PC-9 (cell line): Measurements from ENCODE around the gene BICRAL. TPM values are rescaled to one million over a fixed set of nuclear protein-coding genes. Genes with fewer than 3 reads are reported as not detected.

Experiments used
- BruUV-seq: library from RNA; stranded (reverse); fragments of 400-500 nt; replicated peaks from 2 replicates; lab custom pipeline; 2021; lab: Mats Ljungman, UMichigan
- CTCF ChIA-PET: fragments of 300-600 bp; sonication (Branson Sonifier 250); formaldehyde crosslinking; loops from one replicate; lab custom pipeline; 2022; ENCODE audit warnings: antibody characterized with exemption; lab: Charles Lee
- POLR2A ChIA-PET: fragments of 300-600 bp; sonication (Branson Sonifier 250); formaldehyde crosslinking; loops from one replicate; lab custom pipeline; 2022; ENCODE audit warnings: antibody characterized with exemption; ENCODE audit not compliant: unreplicated experiment; lab: Charles Lee
- DNase-seq, 2 experiments: peaks; one replicate each; pipeline versions ENCODE4 v3.0.0 to v3.0.0-alpha.2; 2015 to 2022; ENCODE audit warnings: mixed read lengths in 1 of 2
- H2AFZ ChIP-seq: fragments of 200-600 bp; sonication (generic); 2 replicates; pipeline ENCODE4 v1.8.1; 2017; ENCODE audit warnings: antibody characterized with exemption
- H3F3A ChIP-seq: fragments of 200-600 bp; sonication (generic); 2 replicates; pipeline ENCODE4 v1.8.1; 2017; ENCODE audit warnings: antibody characterized with exemption, mild to moderate bottlenecking, low read depth; ENCODE audit not compliant: insufficient read depth
- H3K27ac ChIP-seq: fragments of 200-600 bp; sonication (generic); 2 replicates; pipeline ENCODE4 v1.6.1; 2016; ENCODE audit warnings: mixed run types
- H3K27me3 ChIP-seq: fragments of 200-600 bp; sonication (generic); 2 replicates; pipeline ENCODE4 v1.6.1; 2016; ENCODE audit warnings: low read depth, mixed run types; ENCODE audit not compliant: insufficient read depth
- H3K36me3 ChIP-seq: fragments of 200-600 bp; sonication (generic); 2 replicates; pipeline ENCODE4 v1.6.1; 2016; ENCODE audit warnings: low read depth, mixed run types
- H3K4me1 ChIP-seq: fragments of 200-600 bp; sonication (generic); replicated peaks from 2 replicates; pipeline ENCODE4 v1.6.1; 2016; ENCODE audit warnings: mixed run types; ENCODE audit not compliant: insufficient read depth
- H3K4me2 ChIP-seq: fragments of 200-600 bp; sonication (generic); 2 replicates; pipeline ENCODE4 v1.6.1; 2017; ENCODE audit warnings: mixed run types
- H3K4me3 ChIP-seq: fragments of 200-600 bp; sonication (generic); 2 replicates; pipeline ENCODE4 v1.6.1; 2016; ENCODE audit warnings: mixed run types
- H3K79me2 ChIP-seq: fragments of 200-600 bp; sonication (generic); 2 replicates; pipeline ENCODE4 v1.6.1; 2017; ENCODE audit warnings: low read depth, mixed run types
- H3K9me2 ChIP-seq: fragments of 200-600 bp; sonication (generic); 2 replicates; pipeline ENCODE4 v1.8.1; 2017; ENCODE audit warnings: mild to moderate bottlenecking; ENCODE audit not compliant: insufficient read depth
- H3K9me3 ChIP-seq: fragments of 200-600 bp; sonication (generic); 2 replicates; pipeline ENCODE4 v1.8.1; 2016; ENCODE audit warnings: low read depth; ENCODE audit not compliant: insufficient read depth
- H4K20me1 ChIP-seq: fragments of 200-600 bp; sonication (generic); 2 replicates; pipeline ENCODE4 v1.8.1; 2017; ENCODE audit not compliant: insufficient read depth
- EZH2 ChIP-seq: fragments of 200-600 bp; sonication (generic); IDR thresholded peaks from 2 replicates; pipeline ENCODE4 v1.8.0; 2017; ENCODE audit warnings: antibody characterized with exemption, low read depth
- intact Hi-C: fragments of 100-400 bp; cut with micrococcal nuclease; formaldehyde crosslinking; loops from one replicate; pipeline ENCODE4 v1.10.0; 2022; ENCODE audit not compliant: unreplicated experiment
- total RNA-seq: library from RNA; stranded (reverse); gene quantifications from 2 replicates; pipeline ENCODE4 v1.2.3, GENCODE V29; 2021
- TF ChIP-seq, protein P1 (sequence below): fragments of 200-600 bp; sonication (generic); conservative IDR thresholded peaks from 2 replicates; pipeline ENCODE4 v1.6.1; 2017; ENCODE audit warnings: mixed run types, antibody characterized with exemption, mild to moderate bottlenecking, moderate library complexity

The BICRAL gene
- total RNA-seq, 1 experiment from 2014 or later: 12.9 TPM

DNA sequence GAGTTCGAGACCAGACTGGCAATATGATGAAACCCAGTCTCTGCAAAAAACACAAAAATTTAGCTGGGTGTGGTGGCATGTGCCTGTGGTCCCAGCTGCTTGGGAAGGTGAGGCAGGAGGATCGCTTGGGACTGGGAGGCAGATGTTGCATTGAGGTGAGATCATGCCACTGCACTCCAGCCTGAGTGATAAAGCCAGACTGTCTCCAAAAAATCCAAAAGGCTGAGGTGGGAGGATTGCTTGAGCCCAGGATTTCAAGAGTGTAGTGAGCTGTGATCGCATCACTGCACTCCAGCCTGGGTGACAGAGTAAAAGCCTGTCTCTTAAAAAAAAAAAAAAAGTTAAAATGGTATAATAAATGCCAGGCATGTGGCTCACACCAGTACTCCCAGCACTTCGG lies 132.7 kb downstream of the BICRAL start:
- Histone ChIP-seq H3K4me2 (no peak overlapping the region), H3K4me1 (no peaks in the 10 kb centered on the region), H2AFZ (no peak overlapping the region), H3K9me3 (no peaks in the 10 kb centered on the region), H3K79me2 (no peaks in the 10 kb centered on the region), H3K9me2 (no peaks in the 10 kb centered on the region), H4K20me1 (no peaks in the 10 kb centered on the region), H3K4me3 (no peak overlapping the region), H3K27ac (no peak overlapping the region), H3F3A (no peaks in the 10 kb centered on the region; the same call in 1 of the 2 replicates), H3K36me3 (no peaks in the 10 kb centered on the region), H3K27me3 (no peaks in the 10 kb centered on the region)
- ChIA-PET POLR2A (interaction anchor here (0.6 to 0.7 kb wide), 2 partner anchors 110 to 936 kb away, joined by 5 to 10 read pairs; no protein-coding TSS in a partner anchor), CTCF (interaction anchor here (0.6 kb wide), 2 partner anchors 23 to 94 kb away, joined by 3 read pairs; no protein-coding TSS in a partner anchor)
- no peak for DNase-seq
- intact Hi-C loops: no loop called here
- BruUV-seq: no TSS peak
- TF ChIP-seq, protein P1, sequence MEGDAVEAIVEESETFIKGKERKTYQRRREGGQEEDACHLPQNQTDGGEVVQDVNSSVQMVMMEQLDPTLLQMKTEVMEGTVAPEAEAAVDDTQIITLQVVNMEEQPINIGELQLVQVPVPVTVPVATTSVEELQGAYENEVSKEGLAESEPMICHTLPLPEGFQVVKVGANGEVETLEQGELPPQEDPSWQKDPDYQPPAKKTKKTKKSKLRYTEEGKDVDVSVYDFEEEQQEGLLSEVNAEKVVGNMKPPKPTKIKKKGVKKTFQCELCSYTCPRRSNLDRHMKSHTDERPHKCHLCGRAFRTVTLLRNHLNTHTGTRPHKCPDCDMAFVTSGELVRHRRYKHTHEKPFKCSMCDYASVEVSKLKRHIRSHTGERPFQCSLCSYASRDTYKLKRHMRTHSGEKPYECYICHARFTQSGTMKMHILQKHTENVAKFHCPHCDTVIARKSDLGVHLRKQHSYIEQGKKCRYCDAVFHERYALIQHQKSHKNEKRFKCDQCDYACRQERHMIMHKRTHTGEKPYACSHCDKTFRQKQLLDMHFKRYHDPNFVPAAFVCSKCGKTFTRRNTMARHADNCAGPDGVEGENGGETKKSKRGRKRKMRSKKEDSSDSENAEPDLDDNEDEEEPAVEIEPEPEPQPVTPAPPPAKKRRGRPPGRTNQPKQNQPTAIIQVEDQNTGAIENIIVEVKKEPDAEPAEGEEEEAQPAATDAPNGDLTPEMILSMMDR: no peak
- no peak for TF ChIP-seq EZH2

DNA sequence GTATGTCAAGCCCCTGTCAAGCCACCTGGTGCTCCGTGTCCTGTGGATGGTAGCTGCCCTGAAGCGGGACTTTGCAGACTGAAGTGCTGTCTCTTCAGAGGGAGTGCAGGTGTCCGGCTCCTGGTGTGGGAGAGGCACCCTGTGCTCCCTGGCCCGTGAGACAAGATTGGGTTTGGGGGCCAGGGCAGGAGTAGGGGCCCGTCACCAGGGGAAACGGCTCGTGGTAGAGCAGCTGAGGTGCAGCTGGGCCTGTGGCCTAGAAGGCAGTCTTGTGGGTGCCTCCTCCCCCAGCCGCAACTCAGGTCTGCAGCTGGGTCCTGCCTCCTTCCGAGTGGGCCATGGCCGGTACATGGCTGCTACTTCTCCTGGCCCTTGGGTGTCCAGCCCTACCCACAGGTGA lies 133.9 kb downstream of the BICRAL start, which contains the start of gene PTCRA:
PTCRA (plus strand) TSS at position 322 of the 400 bp plus-strand sequence; CDS start at position 339, 17 bp downstream.
- ChIA-PET POLR2A (no interaction called here), CTCF (no interaction called here)
- Histone ChIP-seq H3K9me2 (no peaks in the 10 kb centered on the region), H3K9me3 (no peaks in the 10 kb centered on the region), H3K27me3 (no peaks in the 10 kb centered on the region), H3K4me2 (no peak within 1 kb of the TSS), H3K27ac (no peak within 1 kb of the TSS), H3F3A (peaks cover 3% of the 10 kb centered on the region; the same call in 1 of the 2 replicates), H3K79me2 (no peaks in the 10 kb centered on the region), H3K4me1 (no peaks in the 10 kb centered on the region), H2AFZ (no peak within 1 kb of the TSS), H3K36me3 (no peaks in the 10 kb centered on the region), H3K4me3 (no peak within 1 kb of the TSS), H4K20me1 (no peaks in the 10 kb centered on the region)
- no peak for DNase-seq
- no TSS peak for BruUV-seq
- intact Hi-C loops: no loop called here
- TF ChIP-seq, protein P1: no peak
- no peak for TF ChIP-seq EZH2

- ChIA-PET POLR2A (no interaction called here), CTCF (no interaction called here)
- no peaks in the 10 kb centered on the region for H3K27me3 ChIP-seq
These were observed 134.4 kb downstream of the BICRAL start for GRCh38 chr6:42916288-42916687.

More at GRCh38 chr6:42916288-42916687, 134.4 kb downstream of the BICRAL start:
- Histone ChIP-seq H3K9me3 (no peaks in the 10 kb centered on the region), H3K27ac (no peak overlapping the region), H3K4me2 (no peak overlapping the region), H3K36me3 (no peaks in the 10 kb centered on the region), H3K9me2 (no peaks in the 10 kb centered on the region), H3K4me1 (no peaks in the 10 kb centered on the region), H3K79me2 (no peaks in the 10 kb centered on the region), H3K4me3 (no peak overlapping the region), H4K20me1 (no peaks in the 10 kb centered on the region), H3F3A (peaks cover 3% of the 10 kb centered on the region; the same call in 1 of the 2 replicates), H2AFZ (no peak overlapping the region)
- no TSS peak for BruUV-seq
- intact Hi-C loops: no loop called here
- no peak for TF ChIP-seq EZH2
- TF ChIP-seq, protein P1: no peak
- no peak for DNase-seq

Other genes with a start within 250 kb of the BICRAL start
- 20.5 and 21.1 TPM in 2 replicates for gene UBR2, start 218.0 kb upstream of the BICRAL start, total RNA-seq
- gene PRPH2, start 59.5 kb upstream of the BICRAL start, total RNA-seq: not detected in 2 replicates
- gene TBCC, start 35.9 kb upstream of the BICRAL start, total RNA-seq: 12.3 and 15.1 TPM in 2 replicates
- gene RPL7L1, start 97.6 kb downstream of the BICRAL start, total RNA-seq: 84.1 and 87.1 TPM in 2 replicates
- gene PTCRA, start 134.0 kb downstream of the BICRAL start, total RNA-seq: not detected in 2 replicates
- 47.7 and 54.8 TPM in 2 replicates for gene CNPY3, start 147.4 kb downstream of the BICRAL start, total RNA-seq
- gene GNMT, start 178.7 kb downstream of the BICRAL start, total RNA-seq: 0.57 TPM in 1 of 2 replicates, not detected in the other
- gene PEX6, start 197.1 kb downstream of the BICRAL start, total RNA-seq: 25.9 and 31.3 TPM in 2 replicates
- gene PPP2R5D, start 202.5 kb downstream of the BICRAL start, total RNA-seq: 42.9 and 53.7 TPM in 2 replicates
- 77.0 and 77.6 TPM in 2 replicates for gene MEA1, start 231.9 kb downstream of the BICRAL start, total RNA-seq
- gene KLHDC3, start 232.2 kb downstream of the BICRAL start, total RNA-seq: 104 and 122 TPM in 2 replicates
- 45.2 and 62.5 TPM in 2 replicates for gene RRP36, start 239.6 kb downstream of the BICRAL start, total RNA-seq